A549 (cell line): Measurements from ENCODE around the gene PALM3. TPM values are rescaled to one million over a fixed set of nuclear protein-coding genes. Genes with fewer than 3 reads are reported as not detected.

Experiments
- ATAC-seq, 2 experiments: fragments of 200-7000 bp in 1 of 2; fragments of >200 bp in 1 of 2; cut with Nextera tagmentation in 1 of 2; cut with Tn5 transposase in 1 of 2; 3 replicates each; pipeline versions ENCODE4 v1.8.0 to v1.9.1; 2018 to 2020; ENCODE audit warnings: mild to moderate bottlenecking in 1 of 2, moderate library complexity in 1 of 2
- CTCF ChIA-PET: fragments of 300-600 bp; sonication (Branson Sonifier 250); formaldehyde crosslinking; extraction: SDS; loops from one replicate; lab custom pipeline; 2021; ENCODE audit warnings: antibody characterized with exemption, inconsistent platforms; lab: Yijun Ruan, JAX
- POLR2A ChIA-PET: fragments of 350-600 bp; formaldehyde crosslinking; extraction: SDS; loops from one replicate; lab custom pipeline; 2021; ENCODE audit warnings: antibody characterized with exemption, inconsistent platforms; lab: Yijun Ruan, JAX
- DNase-seq, 2 experiments: peaks; one replicate each; pipeline versions ENCODE4 v3.0.0 to v3.0.0-alpha.2; 2011 to 2016; ENCODE audit warnings: low read depth in 1 of 2, low spot score in 1 of 2
- FAIRE-seq: peaks from 2 replicates; lab custom pipeline; 2011; peaks lifted over from hg19 to GRCh38; lab: Jason Lieb, UNC
- H3K27ac ChIP-seq, 2 experiments: fragments of >200 bp; sonication (Bioruptor Twin); formaldehyde crosslinking; 3 replicates each; pipeline ENCODE4 v1.5.1; 2016 to 2017
- H3K4me1 ChIP-seq: fragments of >200 bp; sonication (Bioruptor Twin); formaldehyde crosslinking; 3 replicates; pipeline ENCODE4 v1.6.1; 2016
- H3K4me2 ChIP-seq: fragments of >200 bp; sonication (Bioruptor Twin); formaldehyde crosslinking; 3 replicates; pipeline ENCODE4 v1.6.1; 2016
- H3K4me3 ChIP-seq: fragments of >200 bp; sonication (Bioruptor Twin); formaldehyde crosslinking; 3 replicates; pipeline ENCODE4 v1.5.1; 2016
- H3K9me3 ChIP-seq: fragments of >200 bp; sonication (Bioruptor Twin); formaldehyde crosslinking; 3 replicates; pipeline ENCODE4 v1.6.1; 2016
- BHLHE40 ChIP-seq: IDR thresholded peaks from 2 replicates; pipeline ENCODE4 v1.6.1; 2012; ENCODE audit warnings: low read depth, low read length, inconsistent platforms
- CBX8 ChIP-seq: fragments of 200-600 bp; sonication (generic); IDR thresholded peaks from 2 replicates; pipeline ENCODE4 v1.6.1; 2016
- CEBPB ChIP-seq, 2 experiments: fragments of >200 bp in 1 of 2; sonication (Bioruptor Twin) in 1 of 2; formaldehyde crosslinking in 1 of 2; IDR thresholded peaks; 2 replicates each; pipeline ENCODE4 v1.6.1; 2012 to 2016
- CHD2 ChIP-seq: fragments of 150-350 bp; IDR thresholded peaks from 2 replicates; pipeline ENCODE4 v1.6.1; 2014; ENCODE audit warnings: low read length; ENCODE audit not compliant: partially characterized antibody
- CTCF ChIP-seq: fragments of >200 bp; sonication (Bioruptor Twin); formaldehyde crosslinking; IDR thresholded peaks from 3 replicates; pipeline ENCODE4 v1.5.1; 2016
- EHF ChIP-seq: fragments of 250-450 bp; sonication (Bioruptor Pico); IDR thresholded peaks from 2 replicates; pipeline ENCODE4 v1.5.0; 2020; ENCODE audit warnings: mild to moderate bottlenecking
- EP300 ChIP-seq, 2 experiments: fragments of >200 bp; sonication (Bioruptor Twin); formaldehyde crosslinking; IDR thresholded peaks; 2 replicates in 1 of 2; 3 replicates in 1 of 2; pipeline ENCODE4 v1.6.1; 2016 to 2017
- ESRRA ChIP-seq: fragments of 150-350 bp; IDR thresholded peaks from 2 replicates; pipeline ENCODE4 v1.6.1; 2014; ENCODE audit warnings: mild to moderate bottlenecking, low read length, borderline replicate concordance
- FOXS1 ChIP-seq: fragments of 250-450 bp; sonication (Bioruptor Pico); IDR thresholded peaks from 2 replicates; pipeline ENCODE4 v1.5.0; 2020; ENCODE audit warnings: mild to moderate bottlenecking, moderate library complexity
- HDAC2 ChIP-seq: fragments of 200-600 bp; sonication (generic); IDR thresholded peaks from 2 replicates; pipeline ENCODE4 v1.6.1; 2016
- HES2 ChIP-seq: fragments of >200 bp; sonication (Bioruptor Twin); formaldehyde crosslinking; IDR thresholded peaks from 2 replicates; pipeline ENCODE4 v1.6.1; 2016
- HOXA7 ChIP-seq: fragments of 250-450 bp; sonication (Bioruptor Pico); IDR thresholded peaks from 2 replicates; pipeline ENCODE4 v1.5.0; 2020; ENCODE audit warnings: mild to moderate bottlenecking, moderate library complexity
- HOXB13 ChIP-seq: fragments of 250-450 bp; sonication (Bioruptor Pico); IDR thresholded peaks from 2 replicates; pipeline ENCODE4 v1.5.0; 2020; ENCODE audit warnings: low read depth, mild to moderate bottlenecking, moderate library complexity
- JUN ChIP-seq, 2 experiments: fragments of >200 bp; sonication (Bioruptor Twin); formaldehyde crosslinking; IDR thresholded peaks; 2 replicates in 1 of 2; 3 replicates in 1 of 2; pipeline ENCODE4 v1.6.1; 2016 to 2017
- JUNB ChIP-seq: fragments of >200 bp; sonication (Bioruptor Twin); formaldehyde crosslinking; IDR thresholded peaks from 2 replicates; pipeline ENCODE4 v1.6.1; 2016
- MAX ChIP-seq: IDR thresholded peaks from 2 replicates; pipeline ENCODE4 v1.6.1; 2012
- MAZ ChIP-seq: fragments of 150-350 bp; IDR thresholded peaks from 2 replicates; pipeline ENCODE4 v1.6.1; 2014; ENCODE audit warnings: antibody characterized with exemption, low read depth, low read length, borderline replicate concordance
- NFE2L2 ChIP-seq: fragments of 150-350 bp; conservative IDR thresholded peaks from 2 replicates; pipeline ENCODE4 v1.6.1; 2014; ENCODE audit warnings: low read length
- PBX3 ChIP-seq: IDR thresholded peaks from 2 replicates; pipeline ENCODE4 v1.6.1; 2012
- POLR2A ChIP-seq: IDR thresholded peaks from 2 replicates; pipeline ENCODE4 v1.6.1; 2012; ENCODE audit warnings: mild to moderate bottlenecking, low read length
- POLR2AphosphoS2 ChIP-seq: conservative IDR thresholded peaks from 2 replicates; pipeline ENCODE4 v1.6.1; 2012; ENCODE audit warnings: low read length, improper control_type of control experiment, inconsistent platforms
- RAD21 ChIP-seq, 2 experiments: fragments of >200 bp in 1 of 2; sonication (Bioruptor Twin) in 1 of 2; formaldehyde crosslinking in 1 of 2; IDR thresholded peaks in 1 of 2; conservative IDR thresholded peaks in 1 of 2; 2 replicates in 1 of 2; 3 replicates in 1 of 2; pipeline ENCODE4 v1.6.1; 2012 to 2018; ENCODE audit warnings: inconsistent platforms in 1 of 2
- RCOR1 ChIP-seq: fragments of 150-350 bp; IDR thresholded peaks from 2 replicates; pipeline ENCODE4 v1.6.1; 2014; ENCODE audit warnings: antibody characterized with exemption, low read length, low read depth
- RFX5 ChIP-seq: fragments of 450-650 bp; IDR thresholded peaks from 2 replicates; pipeline ENCODE4 v1.7.1; 2014; ENCODE audit warnings: antibody characterized with exemption, mild to moderate bottlenecking, moderate library complexity
- SMC3 ChIP-seq: fragments of >200 bp; sonication (Bioruptor Twin); formaldehyde crosslinking; IDR thresholded peaks from 3 replicates; pipeline ENCODE4 v1.6.1; 2018; ENCODE audit warnings: inconsistent platforms
- TP53 ChIP-seq: fragments of 250-450 bp; sonication (Bioruptor Pico); IDR thresholded peaks from 2 replicates; pipeline ENCODE4 v1.5.0; 2021; ENCODE audit warnings: mild to moderate bottlenecking, moderate library complexity
- USF2 ChIP-seq: fragments of 450-650 bp; IDR thresholded peaks from 2 replicates; pipeline ENCODE4 v1.6.1; 2014; ENCODE audit warnings: antibody characterized with exemption
- ZC3H11A ChIP-seq: fragments of 450-650 bp; IDR thresholded peaks from 2 replicates; pipeline ENCODE4 v1.6.1; 2014; ENCODE audit warnings: antibody characterized with exemption, mild to moderate bottlenecking
- ZNF302 ChIP-seq: fragments of 250-450 bp; sonication (Bioruptor Pico); IDR thresholded peaks from 2 replicates; pipeline ENCODE4 v1.9.0; 2021; ENCODE audit warnings: inconsistent platforms, mild to moderate bottlenecking, moderate library complexity
- ZSCAN20 ChIP-seq: fragments of 250-450 bp; sonication (Bioruptor Pico); IDR thresholded peaks from 2 replicates; pipeline ENCODE4 v1.8.0; 2022; ENCODE audit warnings: mild to moderate bottlenecking, moderate library complexity
- WGBS: methylation state at CpG from one replicate; pipeline ENCODE4 v1.1.6; 2017; ENCODE audit errors: missing lambda C conversion rate; 5-methylcytosine and 5-hydroxymethylcytosine counted together
- polyA plus RNA-seq, 4 experiments: library from polyadenylated mRNA; depleted of rRNA in 3 of 4; stranded (reverse); fragments of >200 nt; fragmentation: RNase III in 1 of 4; extraction: RNeasy Plus Mini Kit Qiagen cat#74134 plus additional on column Dnase treatment in 1 of 4; gene quantifications; 2 replicates in 3 of 4; 3 replicates in 1 of 4; pipeline ENCODE4 v1.2.3, GENCODE V29; 2011 to 2017

Gene PALM3
- polyA plus RNA-seq, 2 of the 4 experiments (the other 2 are of a cell fraction) = 0.96 to 12.1 TPM

- 0 out of 3 replicates have a peak, but pooled peaks cover 4% of the 10 kb centered on the region for H3K4me1 ChIP-seq
- peak overlapping the region; percentile 99 for H3K27ac ChIP-seq
- H3K4me3 ChIP-seq = peak overlapping the region; percentile 87
- POLR2A ChIA-PET = no interaction called here
- no peak for DNase-seq
- no peak; a peak in 1 of 6 replicates for ATAC-seq
- peaks cover 11% of the 10 kb centered on the region for H3K9me3 ChIP-seq
- no peak for TF ChIP-seq BHLHE40
- TF ChIP-seq TP53 (CRISPR knock-in tag) = no peak
- no peak for TF ChIP-seq USF2
- no peak for TF ChIP-seq ZSCAN20 (CRISPR knock-in tag)
- TF ChIP-seq RAD21 (conservative IDR thresholded peaks at IDR 0.05 in 1 of 2, IDR thresholded peaks at IDR 0.05 in 1 of 2) = no peak
- no peak for TF ChIP-seq MAZ
- no peak for TF ChIP-seq EP300 (IDR thresholded peaks at IDR 0.05)
- TF ChIP-seq HOXA7 (CRISPR knock-in tag) = no peak
- TF ChIP-seq, all 56 proteins: peak for 0
- 41% methylated on average over 15 of the region's 15 CpGs for WGBS
- FAIRE-seq = no peak
- CTCF ChIA-PET = interaction anchor here (1.0 to 1.1 kb wide), 2 partner anchors 8 to 10 kb away, joined by 4 to 5 read pairs; no protein-coding TSS in a partner anchor
- peak overlapping the region; percentile 69 for H3K4me2 ChIP-seq
Measured at GRCh38 chr19:14091813-14092462, 30.1 kb upstream of the PALM3 start.

GRCh38 chr19:14091081-14091812, 29.4 kb upstream of the PALM3 start:
- peak; percentile 73 to 89 for ATAC-seq
- 1% methylated on average over 17 of the region's 72 CpGs for WGBS
- Histone ChIP-seq H3K27ac (peak overlapping the region; percentile 99), H3K4me2 (peak overlapping the region; percentile 69), H3K9me3 (peaks cover 11% of the 10 kb centered on the region), H3K4me3 (peak overlapping the region; percentile 87), H3K4me1 (0 out of 3 replicates have a peak, but pooled peaks cover 4% of the 10 kb centered on the region)
- ChIA-PET POLR2A (no interaction called here), CTCF (interaction anchor here (1.0 to 1.1 kb wide), 2 partner anchors 9 to 11 kb away, joined by 4 to 5 read pairs; no protein-coding TSS in a partner anchor)
- no peak for FAIRE-seq
- peak; percentile 62 to 67 for DNase-seq
- no peak for TF ChIP-seq ESRRA
- TF ChIP-seq ZC3H11A = no peak
- TF ChIP-seq BHLHE40 = no peak
- peak; percentile 40; the same call in 2 of the 3 replicates for TF ChIP-seq CTCF
- peak; percentile 28; the same call in 1 of the 2 replicates for TF ChIP-seq MAX
- TF ChIP-seq ZNF302 = no peak
- no peak for TF ChIP-seq EHF
- no peak for TF ChIP-seq PBX3
- TF ChIP-seq HES2 = no peak
- TF ChIP-seq FOXS1 (CRISPR knock-in tag) = no peak
- no peak for TF ChIP-seq CHD2
- no peak for TF ChIP-seq HDAC2
- no peak for TF ChIP-seq HOXB13 (CRISPR knock-in tag)
- TF ChIP-seq JUN (IDR thresholded peaks at IDR 0.05) = peak in 1 of 2 experiments; percentile 66; a peak in 1 of 5 replicates
- no peak for TF ChIP-seq RFX5
- TF ChIP-seq ZSCAN20 (CRISPR knock-in tag) = no peak
- TF ChIP-seq RCOR1 = no peak
- peak; percentile 68 for TF ChIP-seq POLR2A
- TF ChIP-seq NFE2L2 = no peak
- TF ChIP-seq CBX8 = no peak
- no peak for TF ChIP-seq POLR2AphosphoS2
- no peak for TF ChIP-seq JUNB
- no peak for TF ChIP-seq SMC3
- no peak for TF ChIP-seq CEBPB (IDR thresholded peaks at IDR 0.05)
